Parathyroid adenoma (tissue), 2 donors: Measurements from ENCODE around the gene DPY19L1.

Experiments
- H2AFZ ChIP-seq: fragments of 300-600 bp; sonication (generic); one replicate; pipeline ENCODE4 v1.7.0; 2017; ENCODE audit warnings: antibody characterized with exemption, mild to moderate bottlenecking
- H3K27ac ChIP-seq: fragments of 300-600 bp; sonication (generic); one replicate; pipeline ENCODE4 v1.7.0; 2017
- H3K27me3 ChIP-seq: fragments of 300-600 bp; sonication (generic); one replicate; pipeline ENCODE4 v1.7.0; 2017; ENCODE audit warnings: low read length; ENCODE audit not compliant: control insufficient read depth, insufficient read depth
- H3K36me3 ChIP-seq: fragments of 300-600 bp; sonication (generic); one replicate; pipeline ENCODE4 v1.7.0; 2017; ENCODE audit warnings: low read length; ENCODE audit not compliant: control insufficient read depth, insufficient read depth
- H3K4me1 ChIP-seq: fragments of 300-600 bp; sonication (generic); one replicate; pipeline ENCODE4 v1.7.0; 2017; ENCODE audit warnings: control low read depth
- H3K4me2 ChIP-seq: fragments of 300-600 bp; sonication (generic); one replicate; pipeline ENCODE4 v1.7.0; 2017; ENCODE audit warnings: low read length
- H3K4me3 ChIP-seq: fragments of 300-600 bp; sonication (generic); one replicate; pipeline ENCODE4 v1.7.0; 2017; ENCODE audit warnings: low read depth, low read length
- H3K79me2 ChIP-seq: fragments of 300-600 bp; sonication (generic); one replicate; pipeline ENCODE4 v1.7.0; 2017; ENCODE audit warnings: control low read depth
- H3K9ac ChIP-seq: fragments of 300-600 bp; sonication (generic); one replicate; pipeline ENCODE4 v1.7.0; 2017; ENCODE audit warnings: mild to moderate bottlenecking
- H3K9me3 ChIP-seq: fragments of 300-600 bp; sonication (generic); one replicate; pipeline ENCODE4 v1.7.0; 2017; ENCODE audit warnings: low read length; ENCODE audit not compliant: control insufficient read depth
- TF ChIP-seq, protein P1 (sequence below): fragments of 300-600 bp; sonication (generic); IDR thresholded peaks from one replicate; pipeline ENCODE4 v1.7.0; 2017; ENCODE audit warnings: antibody characterized with exemption, mild to moderate bottlenecking
- donor health status: primary hyperparathyroidism.

Gene DPY19L1

DNA sequence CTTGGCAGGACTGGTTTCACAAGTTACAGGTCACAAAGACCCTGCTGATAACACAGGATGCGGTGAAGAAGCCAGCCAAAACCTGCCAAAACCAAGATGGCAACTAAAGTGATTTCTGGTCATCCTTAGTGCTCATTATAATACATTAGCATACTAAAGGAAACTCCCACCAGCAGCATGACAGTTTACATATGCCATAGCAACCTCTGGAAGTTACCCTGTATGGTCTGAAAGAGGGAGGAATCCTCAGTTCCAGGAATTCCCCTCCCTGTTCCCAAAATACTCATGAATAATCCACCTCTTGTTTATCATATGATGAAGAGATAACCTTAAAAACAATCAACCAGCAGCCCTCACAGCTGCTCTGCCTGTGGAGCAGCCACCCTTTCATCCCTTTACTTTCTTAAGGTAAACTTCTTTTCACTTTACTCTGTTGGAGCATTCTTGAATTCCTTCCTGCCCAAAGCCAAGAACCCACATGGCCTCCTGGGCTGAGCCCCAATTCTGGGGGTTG is 21.9 kb downstream of the DPY19L1 start:
- H3K4me3 ChIP-seq, result no peak overlapping the region
- no peak overlapping the region for H3K9ac ChIP-seq
- H3K9me3 ChIP-seq, result no peaks in the 10 kb centered on the region
- no peak overlapping the region for H3K27ac ChIP-seq
- no peaks in the 10 kb centered on the region for H3K36me3 ChIP-seq
- TF ChIP-seq, protein P1, sequence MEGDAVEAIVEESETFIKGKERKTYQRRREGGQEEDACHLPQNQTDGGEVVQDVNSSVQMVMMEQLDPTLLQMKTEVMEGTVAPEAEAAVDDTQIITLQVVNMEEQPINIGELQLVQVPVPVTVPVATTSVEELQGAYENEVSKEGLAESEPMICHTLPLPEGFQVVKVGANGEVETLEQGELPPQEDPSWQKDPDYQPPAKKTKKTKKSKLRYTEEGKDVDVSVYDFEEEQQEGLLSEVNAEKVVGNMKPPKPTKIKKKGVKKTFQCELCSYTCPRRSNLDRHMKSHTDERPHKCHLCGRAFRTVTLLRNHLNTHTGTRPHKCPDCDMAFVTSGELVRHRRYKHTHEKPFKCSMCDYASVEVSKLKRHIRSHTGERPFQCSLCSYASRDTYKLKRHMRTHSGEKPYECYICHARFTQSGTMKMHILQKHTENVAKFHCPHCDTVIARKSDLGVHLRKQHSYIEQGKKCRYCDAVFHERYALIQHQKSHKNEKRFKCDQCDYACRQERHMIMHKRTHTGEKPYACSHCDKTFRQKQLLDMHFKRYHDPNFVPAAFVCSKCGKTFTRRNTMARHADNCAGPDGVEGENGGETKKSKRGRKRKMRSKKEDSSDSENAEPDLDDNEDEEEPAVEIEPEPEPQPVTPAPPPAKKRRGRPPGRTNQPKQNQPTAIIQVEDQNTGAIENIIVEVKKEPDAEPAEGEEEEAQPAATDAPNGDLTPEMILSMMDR, result no peak
- H3K27me3 ChIP-seq, result no peaks in the 10 kb centered on the region
- H3K4me1 ChIP-seq, result no peaks in the 10 kb centered on the region
- no peaks in the 10 kb centered on the region for H3K79me2 ChIP-seq
- no peak overlapping the region for H2AFZ ChIP-seq
- H3K4me2 ChIP-seq, result no peak overlapping the region

DNA sequence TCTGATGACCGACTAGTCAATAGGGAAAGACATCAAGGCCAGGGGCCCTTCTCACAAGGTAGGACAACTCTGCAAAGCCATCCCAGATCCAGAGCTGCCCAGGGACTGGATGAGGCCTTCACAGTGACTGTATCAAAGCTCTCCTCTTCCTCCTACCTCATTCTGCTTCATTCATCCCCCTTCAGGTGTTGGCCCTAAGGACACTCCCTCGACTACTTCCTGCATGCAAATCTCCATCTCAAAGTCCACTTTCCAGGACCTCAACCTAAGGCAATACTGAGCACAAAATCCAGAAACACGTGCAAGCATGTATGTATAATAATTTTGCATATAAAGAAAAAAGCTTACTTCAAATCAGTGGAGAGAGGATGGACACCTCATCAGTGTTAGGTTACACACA is 25.1 kb downstream of the DPY19L1 start:
- H3K27me3 ChIP-seq, result no peaks in the 10 kb centered on the region
- no peak overlapping the region for H3K9ac ChIP-seq
- H2AFZ ChIP-seq, result no peak overlapping the region
- H3K9me3 ChIP-seq, result no peaks in the 10 kb centered on the region
- no peaks in the 10 kb centered on the region for H3K36me3 ChIP-seq
- no peak overlapping the region for H3K4me3 ChIP-seq
- no peak overlapping the region for H3K4me2 ChIP-seq
- H3K79me2 ChIP-seq, result no peaks in the 10 kb centered on the region
- H3K4me1 ChIP-seq, result no peaks in the 10 kb centered on the region
- TF ChIP-seq, protein P1, result no peak
- no peak overlapping the region for H3K27ac ChIP-seq

DNA sequence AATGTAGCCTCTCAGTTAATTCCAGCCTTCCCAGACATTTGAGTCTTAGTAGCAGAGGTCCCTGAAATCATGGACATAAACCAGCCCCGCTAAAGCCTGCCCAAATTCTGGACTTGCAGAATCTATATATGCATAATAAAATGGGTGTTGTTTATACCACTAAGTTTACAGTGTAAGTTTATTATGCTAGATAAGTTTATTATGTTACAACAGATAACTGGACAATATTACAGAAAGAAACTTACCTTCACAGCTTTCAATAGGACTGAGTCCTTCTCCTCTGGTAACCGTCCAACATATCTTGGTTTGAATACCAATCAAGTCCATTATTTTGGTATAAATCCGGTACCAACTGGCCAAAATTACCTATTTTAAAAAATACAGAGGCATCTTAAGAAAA is 26.2 kb downstream of the DPY19L1 start:
- Histone ChIP-seq H3K4me3 (no peak overlapping the region), H2AFZ (no peak overlapping the region), H3K9ac (no peak overlapping the region), H3K27ac (no peak overlapping the region), H3K27me3 (no peaks in the 10 kb centered on the region), H3K79me2 (no peaks in the 10 kb centered on the region), H3K9me3 (no peaks in the 10 kb centered on the region), H3K4me1 (no peaks in the 10 kb centered on the region), H3K36me3 (no peaks in the 10 kb centered on the region), H3K4me2 (no peak overlapping the region)
- TF ChIP-seq, protein P1, result no peak

DNA sequence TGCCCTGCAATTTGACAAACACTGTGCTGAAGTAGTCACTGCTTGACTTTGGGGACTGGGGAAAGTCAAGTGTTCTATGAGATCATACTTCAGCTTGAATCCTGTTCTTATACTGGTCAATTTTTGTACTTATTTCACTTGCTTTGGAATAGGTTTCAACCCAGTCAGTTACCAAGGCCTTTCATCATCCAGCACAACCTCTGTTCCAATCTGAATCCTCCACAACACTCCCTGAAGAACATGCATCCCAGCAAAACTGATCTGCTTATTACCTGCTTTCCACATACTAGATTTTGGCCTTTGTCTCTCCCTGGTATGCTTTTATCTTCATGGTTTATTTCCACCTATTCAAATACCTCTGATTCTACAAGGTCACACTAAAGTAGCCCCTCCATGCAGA is 29.5 kb downstream of the DPY19L1 start:
- Histone ChIP-seq H3K27me3 (no peaks in the 10 kb centered on the region), H3K79me2 (no peaks in the 10 kb centered on the region), H3K4me2 (no peak overlapping the region), H3K27ac (no peak overlapping the region), H3K36me3 (no peaks in the 10 kb centered on the region), H2AFZ (no peak overlapping the region), H3K9ac (no peak overlapping the region), H3K4me3 (no peak overlapping the region), H3K4me1 (no peaks in the 10 kb centered on the region), H3K9me3 (no peaks in the 10 kb centered on the region)
- TF ChIP-seq, protein P1, result no peak

DNA sequence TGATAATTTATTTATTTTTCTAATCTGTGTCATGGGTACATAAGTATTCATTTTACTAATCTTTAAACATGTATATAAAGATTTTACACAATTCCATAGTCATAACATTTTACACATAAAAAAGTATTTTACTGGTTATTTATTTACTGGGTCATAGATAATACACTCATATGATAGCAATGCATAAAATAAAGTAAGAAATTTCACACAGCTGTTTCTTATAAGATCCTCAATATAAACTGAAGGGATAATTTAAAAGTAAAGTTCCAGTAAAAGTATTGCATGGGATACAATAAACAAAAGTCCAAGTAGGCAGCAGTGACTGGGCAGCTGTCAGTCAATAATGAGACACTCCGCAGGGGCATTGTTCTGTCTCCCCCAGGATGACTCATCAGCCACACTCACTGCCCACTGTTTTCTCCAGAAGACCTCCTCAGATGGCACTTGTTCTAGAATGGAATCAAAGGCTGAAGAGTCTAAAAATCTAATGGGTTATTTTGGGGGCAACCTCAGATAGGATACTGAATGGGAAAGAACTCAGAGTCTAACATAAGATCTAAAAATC is 32.7 kb downstream of the DPY19L1 start:
- H3K4me1 ChIP-seq, result no peaks in the 10 kb centered on the region
- no peak overlapping the region for H3K27ac ChIP-seq
- no peaks in the 10 kb centered on the region for H3K79me2 ChIP-seq

More for the DNA sequence above, 32.7 kb downstream of the DPY19L1 start:
- no peaks in the 10 kb centered on the region for H3K36me3 ChIP-seq
- no peak overlapping the region for H3K4me3 ChIP-seq
- TF ChIP-seq, protein P1, result no peak
- no peak overlapping the region for H3K4me2 ChIP-seq
- H3K9me3 ChIP-seq, result no peaks in the 10 kb centered on the region
- no peak overlapping the region for H2AFZ ChIP-seq
- H3K9ac ChIP-seq, result no peak overlapping the region
- no peaks in the 10 kb centered on the region for H3K27me3 ChIP-seq
